ENCODE data around the gene IGFBP3. TPM values are rescaled to one million over a fixed set of nuclear protein-coding genes. Genes with fewer than 3 reads are reported as not detected.

Gene IGFBP3
- total and polyA plus RNA-seq, 2 donors from 2014 or later = 50.5 to 193 TPM

- Histone ChIP-seq H3K36me3 (ENCODE audit: control insufficient read depth in 2 of 3, insufficient read depth in 3 of 3, low read length in 3 of 3) (peaks cover 0 to 15% (median 13%) of the 10 kb centered on the region in 3 donors), H3K27me3 (ENCODE audit: control insufficient read depth, insufficient read depth, low read length) (peaks cover 4% of the 10 kb centered on the region), H3K9ac (ENCODE audit: low read length in 3 of 3) (no peak overlapping the region), H3K27ac (ENCODE audit: low read depth in 2 of 2, low read length in 2 of 2) (no peak overlapping the region), H3K9me3 (ENCODE audit: control insufficient read depth in 2 of 3, insufficient read depth in 1 of 3, low read length in 3 of 3) (no peaks in the 10 kb centered on the region), H3K4me3 (ENCODE audit: low read length in 3 of 3) (no peak overlapping the region), H3K4me1 (ENCODE audit: control insufficient read depth in 2 of 3, insufficient read depth in 2 of 3, low read depth in 1 of 3, low read length in 3 of 3) (peaks cover 0 to 7% (median 2%) of the 10 kb centered on the region in 3 donors)
- no peak for TF ChIP-seq CTCF (IDR thresholded peaks at IDR 0.05; ENCODE audit: borderline replicate concordance, extremely low read depth, insufficient read depth)
- DNase-seq (no peak), FAIRE-seq (no peak)
- intact Hi-C loops (cut with DNase I) = loop anchor here (10.0 kb wide), 1 partner anchor 1260 kb away; no protein-coding TSS in a partner anchor
Observed at GRCh38 chr7:45914911-45915310, 6.2 kb downstream of the IGFBP3 start.

- no peaks in the 10 kb centered on the region for H3K9me3 ChIP-seq (ENCODE audit: control insufficient read depth in 2 of 3, insufficient read depth in 1 of 3, low read length in 3 of 3)
- peaks cover 2% of the 10 kb centered on the region for H3K27me3 ChIP-seq (ENCODE audit: control insufficient read depth, insufficient read depth, low read length)
- no peak overlapping the region for H3K9ac ChIP-seq (ENCODE audit: low read length in 3 of 3)
- H3K27ac ChIP-seq (ENCODE audit: low read depth in 2 of 2, low read length in 2 of 2) = no peak overlapping the region
- DNase-seq (no peak), FAIRE-seq (no peak)
- H3K4me3 ChIP-seq (ENCODE audit: low read length in 3 of 3) = no peak overlapping the region
- no peak for TF ChIP-seq CTCF (IDR thresholded peaks at IDR 0.05; ENCODE audit: borderline replicate concordance, extremely low read depth, insufficient read depth)
- intact Hi-C loops (cut with DNase I) = loop anchor here (10.0 kb wide), 1 partner anchor 1262 kb away; no protein-coding TSS in a partner anchor
- H3K36me3 ChIP-seq (ENCODE audit: control insufficient read depth in 2 of 3, insufficient read depth in 3 of 3, low read length in 3 of 3) = peaks cover 0 to 15% (median 13%) of the 10 kb centered on the region in 3 donors
- peaks cover 0 to 4% (median under 1%) of the 10 kb centered on the region in 3 donors for H3K4me1 ChIP-seq (ENCODE audit: control insufficient read depth in 2 of 3, insufficient read depth in 2 of 3, low read depth in 1 of 3, low read length in 3 of 3)
Observed at GRCh38 chr7:45912972-45913371, 8.1 kb downstream of the IGFBP3 start.

GRCh38 chr7:45911311-45911710, 9.8 kb downstream of the IGFBP3 start:
- Histone ChIP-seq H3K4me1 (ENCODE audit: control insufficient read depth in 2 of 3, insufficient read depth in 2 of 3, low read depth in 1 of 3, low read length in 3 of 3) (no peaks in the 10 kb centered on the region), H3K4me3 (ENCODE audit: low read length in 3 of 3) (no peak overlapping the region), H3K9ac (ENCODE audit: low read length in 3 of 3) (no peak overlapping the region), H3K36me3 (ENCODE audit: control insufficient read depth in 2 of 3, insufficient read depth in 3 of 3, low read length in 3 of 3) (peaks cover 0 to 15% (median 7%) of the 10 kb centered on the region in 3 donors), H3K27me3 (ENCODE audit: control insufficient read depth, insufficient read depth, low read length) (no peaks in the 10 kb centered on the region), H3K9me3 (ENCODE audit: control insufficient read depth in 2 of 3, insufficient read depth in 1 of 3, low read length in 3 of 3) (no peaks in the 10 kb centered on the region), H3K27ac (ENCODE audit: low read depth in 2 of 2, low read length in 2 of 2) (no peak overlapping the region)
- intact Hi-C loops (cut with DNase I) = loop anchor here (10.0 kb wide), 1 partner anchor 1263 kb away; no protein-coding TSS in a partner anchor
- FAIRE-seq (no peak), DNase-seq (no peak)
- no peak for TF ChIP-seq CTCF (IDR thresholded peaks at IDR 0.05; ENCODE audit: borderline replicate concordance, extremely low read depth, insufficient read depth)

GRCh38 chr7:45910855-45911254, 10.2 kb downstream of the IGFBP3 start:
- H3K36me3 ChIP-seq (ENCODE audit: control insufficient read depth in 2 of 3, insufficient read depth in 3 of 3, low read length in 3 of 3) = peaks cover 0 to 13% (median 3%) of the 10 kb centered on the region in 3 donors
- DNase-seq (no peak), FAIRE-seq (no peak)
- no peak overlapping the region for H3K4me3 ChIP-seq (ENCODE audit: low read length in 3 of 3)
- no peaks in the 10 kb centered on the region for H3K27me3 ChIP-seq (ENCODE audit: control insufficient read depth, insufficient read depth, low read length)
- H3K9ac ChIP-seq (ENCODE audit: low read length in 3 of 3) = no peak overlapping the region
- no peaks in the 10 kb centered on the region for H3K4me1 ChIP-seq (ENCODE audit: control insufficient read depth in 2 of 3, insufficient read depth in 2 of 3, low read depth in 1 of 3, low read length in 3 of 3)
- TF ChIP-seq CTCF (IDR thresholded peaks at IDR 0.05; ENCODE audit: borderline replicate concordance, extremely low read depth, insufficient read depth) = no peak
- intact Hi-C loops (cut with DNase I) = loop anchor here (10.0 kb wide), 1 partner anchor 1264 kb away; no protein-coding TSS in a partner anchor
- H3K27ac ChIP-seq (ENCODE audit: low read depth in 2 of 2, low read length in 2 of 2) = no peak overlapping the region
- no peaks in the 10 kb centered on the region for H3K9me3 ChIP-seq (ENCODE audit: control insufficient read depth in 2 of 3, insufficient read depth in 1 of 3, low read length in 3 of 3)
